ENCODE results near the gene MRPL51. TPM values are rescaled to one million over a fixed set of nuclear protein-coding genes. Genes with fewer than 3 reads are reported as not detected.

Gene MRPL51
- total RNA-seq, 2 donors from 2014 or later: 305 to 440 TPM

GRCh38 chr12:6533923-6534694, 41.0 kb upstream of the MRPL51 start, which contains the start of gene GAPDH:
Gene GAPDH, plus strand, starts transcription at chr12:6534517. Its CDS starts 316 bp downstream, at chr12:6534833.
- DNase-seq (ENCODE audit: low spot score in 2 of 2): peak; percentile 90 to 92
- Mint-ChIP-seq H3K9me3 (no peaks in the 10 kb centered on the region), H3K36me3 (peaks cover 67 to 70% of the 10 kb centered on the region in 2 donors), H3K27ac (peak within 1 kb of the TSS; percentile 96 to 100)
- peak; percentile 55 to 67 for ATAC-seq

DNA sequence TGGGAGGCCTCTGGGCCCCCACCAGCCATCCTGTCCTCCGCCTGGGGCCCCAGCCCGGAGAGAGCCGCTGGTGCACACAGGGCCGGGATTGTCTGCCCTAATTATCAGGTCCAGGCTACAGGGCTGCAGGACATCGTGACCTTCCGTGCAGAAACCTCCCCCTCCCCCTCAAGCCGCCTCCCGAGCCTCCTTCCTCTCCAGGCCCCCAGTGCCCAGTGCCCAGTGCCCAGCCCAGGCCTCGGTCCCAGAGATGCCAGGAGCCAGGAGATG, 40.5 kb upstream of the MRPL51 start:
- peaks cover 72 to 73% of the 10 kb centered on the region in 2 donors for H3K36me3 Mint-ChIP-seq
- ATAC-seq (no peak), DNase-seq (ENCODE audit: low spot score in 2 of 2) (no peak)
- no peaks in the 10 kb centered on the region for H3K9me3 Mint-ChIP-seq
- H3K27ac Mint-ChIP-seq: peak overlapping the region; percentile 96 to 97

DNA sequence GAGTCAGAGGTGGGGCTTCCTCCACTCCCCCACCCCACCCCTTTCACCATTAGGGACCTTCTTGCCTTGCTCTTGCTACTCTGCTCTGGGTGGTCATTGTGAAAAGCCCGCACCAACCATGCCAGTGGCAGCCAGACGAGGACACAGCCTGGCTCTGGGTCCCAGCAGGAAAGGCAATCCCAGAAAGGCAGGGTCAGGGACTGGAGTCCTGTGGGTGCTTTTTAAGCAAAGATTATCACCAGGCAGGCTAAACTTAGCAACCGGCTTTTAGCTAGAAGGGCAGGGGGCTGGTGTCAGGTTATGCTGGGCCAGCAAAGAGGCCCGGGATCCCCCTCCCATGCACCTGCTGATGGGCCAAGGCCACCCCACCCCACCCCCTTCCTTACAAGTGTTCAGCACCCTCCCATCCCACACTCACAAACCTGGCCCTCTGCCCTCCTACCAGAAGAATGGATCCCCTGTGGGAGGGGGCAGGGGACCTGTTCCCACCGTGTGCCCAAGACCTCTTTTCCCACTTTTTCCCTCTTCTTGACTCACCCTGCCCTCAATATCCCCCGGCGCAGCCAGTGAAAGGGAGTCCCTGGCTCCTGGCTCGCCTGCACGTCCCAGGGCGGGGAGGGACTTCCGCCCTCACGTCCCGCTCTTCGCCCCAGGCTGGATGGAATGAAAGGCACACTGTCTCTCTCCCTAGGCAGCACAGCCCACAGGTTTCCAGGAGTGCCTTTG, 40.0 kb upstream of the MRPL51 start:
- H3K27ac Mint-ChIP-seq: peak overlapping the region; percentile 96 to 97
- peak in 1 of 2 donors; percentile 6 for ATAC-seq
- DNase-seq (ENCODE audit: low spot score in 2 of 2): peak in 1 of 2 donors; percentile 44
- no peaks in the 10 kb centered on the region for H3K9me3 Mint-ChIP-seq
- peaks cover 75% of the 10 kb centered on the region in 2 donors for H3K36me3 Mint-ChIP-seq

DNA sequence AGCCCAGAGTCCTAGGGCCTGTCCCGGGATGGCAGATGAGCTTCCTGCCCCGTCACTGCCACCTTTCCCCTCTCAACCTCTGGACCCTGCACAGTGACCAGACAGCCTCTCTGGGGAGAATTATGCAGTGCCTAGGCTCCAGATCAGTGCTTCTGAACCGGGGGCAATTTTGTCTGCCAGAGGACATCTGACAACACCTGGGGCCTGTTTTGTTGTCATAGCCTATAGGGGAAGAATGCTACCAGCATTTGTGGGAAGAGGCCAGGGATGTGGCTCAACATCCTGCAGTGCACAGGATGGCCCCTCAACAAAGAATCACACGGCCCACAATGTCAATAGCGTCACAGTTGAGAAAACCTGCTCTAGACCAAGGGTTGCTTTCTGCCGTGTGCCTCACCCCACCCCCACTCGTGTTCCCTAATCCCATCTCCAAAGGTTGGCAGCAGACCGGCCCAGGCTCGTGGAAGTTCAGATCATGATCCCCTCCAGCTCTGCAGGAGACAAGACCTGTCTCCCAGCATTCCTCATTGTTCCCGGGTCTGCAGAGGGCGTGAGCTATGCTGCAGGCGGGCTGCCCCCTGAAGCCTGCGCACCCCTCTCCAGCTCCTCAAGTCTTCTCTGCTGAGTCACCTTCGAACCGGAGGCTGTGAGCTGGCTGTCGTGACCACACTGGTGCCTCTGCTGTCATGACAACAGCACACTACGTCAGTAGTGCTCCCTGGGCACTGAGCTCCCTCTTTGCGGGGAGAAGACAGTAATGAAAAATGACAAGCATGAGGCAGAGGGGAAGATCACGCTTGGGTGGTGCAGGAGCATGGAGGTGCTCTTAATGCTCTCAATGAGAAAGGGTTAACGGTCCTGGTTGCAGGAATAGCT, 39.2 kb upstream of the MRPL51 start:
- ATAC-seq (peak; percentile 66 to 67), DNase-seq (ENCODE audit: low spot score in 2 of 2) (peak; percentile 74 to 91)
- Mint-ChIP-seq H3K36me3 (peaks cover 67 to 75% of the 10 kb centered on the region in 2 donors), H3K9me3 (no peaks in the 10 kb centered on the region), H3K27ac (peak overlapping the region; percentile 96 to 97)

DNA sequence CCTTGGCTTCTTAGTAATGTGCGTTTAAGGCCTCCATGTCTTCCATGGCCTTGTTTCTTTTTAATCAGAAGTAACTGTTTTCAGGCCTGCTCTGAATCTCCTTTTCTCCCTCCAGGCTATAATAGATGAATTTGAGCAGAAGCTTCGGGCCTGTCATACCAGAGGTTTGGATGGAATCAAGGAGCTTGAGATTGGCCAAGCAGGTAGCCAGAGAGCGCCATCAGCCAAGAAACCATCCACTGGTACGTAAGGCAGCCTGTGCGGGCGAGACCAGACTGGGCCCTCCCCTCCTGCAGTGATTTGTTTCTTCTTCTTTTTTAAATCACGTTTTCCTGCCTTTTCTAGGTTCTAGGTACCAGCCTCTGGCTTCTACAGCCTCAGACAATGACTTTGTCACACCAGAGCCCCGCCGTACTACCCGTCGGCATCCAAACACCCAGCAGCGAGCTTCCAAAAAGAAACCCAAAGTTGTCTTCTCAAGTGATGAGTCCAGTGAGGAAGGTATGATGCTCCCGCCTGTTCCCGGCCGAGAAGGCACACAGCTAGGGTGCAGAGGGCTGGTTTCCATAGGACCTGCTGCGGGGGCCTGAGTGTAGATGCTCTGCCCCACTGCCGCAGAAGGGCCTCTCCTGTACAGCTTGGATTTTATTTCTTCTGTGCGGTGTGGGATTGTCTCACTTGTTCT, 37.7 kb upstream of the MRPL51 start:
- H3K9me3 Mint-ChIP-seq: no peaks in the 10 kb centered on the region
- peaks cover 60 to 70% of the 10 kb centered on the region in 2 donors for H3K36me3 Mint-ChIP-seq
- DNase-seq (ENCODE audit: low spot score in 2 of 2) (no peak), ATAC-seq (no peak)
- H3K27ac Mint-ChIP-seq: peak overlapping the region; percentile 30 to 48

DNA sequence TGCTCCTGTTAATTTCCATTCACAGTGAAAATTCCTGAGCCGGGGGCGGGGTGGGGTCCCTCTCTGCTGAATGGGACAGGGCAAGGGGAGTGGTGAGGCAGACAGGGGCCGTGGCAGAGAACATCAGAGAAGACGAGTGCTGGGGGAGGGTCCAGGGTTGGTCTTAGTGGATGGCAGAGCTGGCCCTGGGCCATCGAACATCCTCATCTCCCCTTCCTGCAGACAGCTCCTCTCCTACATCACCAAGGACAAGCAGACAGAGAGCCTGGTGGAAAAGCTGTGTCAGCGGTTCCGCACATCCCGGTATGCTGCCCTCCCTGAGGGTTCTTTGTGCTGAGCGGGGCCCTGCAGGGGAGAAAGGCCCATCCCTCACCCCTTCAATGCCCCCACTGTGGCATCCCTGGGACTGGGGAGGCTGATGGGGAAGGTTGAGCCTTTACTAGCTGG, 36.3 kb upstream of the MRPL51 start:
- H3K9me3 Mint-ChIP-seq: no peaks in the 10 kb centered on the region
- DNase-seq (ENCODE audit: low spot score in 2 of 2) (no peak), ATAC-seq (no peak)
- peak overlapping the region; percentile 27 to 51 for H3K27ac Mint-ChIP-seq
- H3K36me3 Mint-ChIP-seq: peaks cover 47 to 69% of the 10 kb centered on the region in 2 donors

GRCh38 chr12:6528539-6529235, 35.6 kb upstream of the MRPL51 start:
- DNase-seq (ENCODE audit: low spot score in 2 of 2) (no peak), ATAC-seq (no peak)
- Mint-ChIP-seq H3K9me3 (no peaks in the 10 kb centered on the region), H3K27ac (peak overlapping the region; percentile 27 to 51), H3K36me3 (peaks cover 48 to 70% of the 10 kb centered on the region in 2 donors)

DNA sequence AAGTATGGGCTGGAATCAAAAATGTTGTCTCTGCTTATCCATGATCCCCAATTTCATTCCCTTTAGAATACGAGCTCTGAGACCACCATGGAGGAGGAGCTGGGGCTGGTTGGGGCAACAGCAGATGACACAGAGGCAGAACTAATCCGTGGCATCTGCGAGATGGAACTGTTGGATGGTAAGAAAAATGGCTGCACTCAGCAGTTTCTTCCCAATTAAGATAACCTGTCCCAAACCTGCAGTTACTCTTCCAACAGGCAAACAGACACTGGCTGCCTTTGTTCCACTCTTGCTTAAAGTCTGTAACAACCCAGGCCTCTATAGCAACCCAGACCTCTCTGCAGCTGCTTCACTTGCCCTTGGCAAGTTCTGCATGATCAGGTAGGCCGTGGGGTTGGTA, 34.6 kb upstream of the MRPL51 start:
- ATAC-seq (no peak), DNase-seq (ENCODE audit: low spot score in 2 of 2) (no peak)
- peaks cover 45 to 69% of the 10 kb centered on the region in 2 donors for H3K36me3 Mint-ChIP-seq
- H3K9me3 Mint-ChIP-seq: no peaks in the 10 kb centered on the region
- H3K27ac Mint-ChIP-seq: no peak overlapping the region

GRCh38 chr12:6526766-6527525, 33.9 kb upstream of the MRPL51 start:
- ATAC-seq: no peak
- H3K9me3 Mint-ChIP-seq: no peaks in the 10 kb centered on the region
- H3K27ac Mint-ChIP-seq: peak overlapping the region; percentile 20 to 66

GRCh38 chr12:6526201-6526600, 33.1 kb upstream of the MRPL51 start:
- Mint-ChIP-seq H3K9me3 (no peaks in the 10 kb centered on the region), H3K36me3 (peaks cover 39 to 72% of the 10 kb centered on the region in 2 donors), H3K27ac (peak overlapping the region; percentile 20 to 80)
- ATAC-seq: no peak
- DNase-seq (ENCODE audit: low spot score in 2 of 2): no peak

More at GRCh38 chr12:6526766-6527525, 33.9 kb upstream of the MRPL51 start:
- H3K36me3 Mint-ChIP-seq: peaks cover 37 to 68% of the 10 kb centered on the region in 2 donors
- DNase-seq (ENCODE audit: low spot score in 2 of 2): no peak

DNA sequence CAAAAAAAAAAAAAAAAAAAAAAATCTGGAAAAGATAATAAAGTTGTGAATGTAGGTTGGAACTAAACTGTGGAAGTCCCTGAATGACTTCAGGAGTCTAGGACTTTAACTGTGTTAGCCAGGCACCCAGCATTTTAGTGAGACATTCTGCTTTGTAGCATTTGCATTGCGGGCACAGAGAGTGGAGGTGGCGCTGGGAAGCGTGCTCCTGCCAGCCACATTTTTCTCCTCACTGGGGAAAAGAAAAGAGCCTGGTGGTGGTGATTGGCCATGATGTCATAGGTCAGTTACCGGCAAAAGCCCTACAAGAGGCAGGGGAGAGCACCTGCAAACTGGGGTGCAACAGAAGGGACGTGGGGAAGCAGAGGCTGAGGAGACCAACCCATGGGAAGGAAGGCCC, 31.6 kb upstream of the MRPL51 start:
- ATAC-seq: peak in 1 of 2 donors; percentile 21
- Mint-ChIP-seq H3K27ac (peak overlapping the region; percentile 67 to 85), H3K9me3 (no peaks in the 10 kb centered on the region)

GRCh38 chr12:6523708-6524107, 30.6 kb upstream of the MRPL51 start:
- ATAC-seq: peak; percentile 19 to 58
- Mint-ChIP-seq H3K9me3 (no peaks in the 10 kb centered on the region), H3K36me3 (peaks cover 32 to 64% of the 10 kb centered on the region in 2 donors), H3K27ac (peak overlapping the region; percentile 16 to 73)
- DNase-seq (ENCODE audit: low spot score in 2 of 2): no peak

More for the DNA sequence above, 31.6 kb upstream of the MRPL51 start:
- no peak for DNase-seq (ENCODE audit: low spot score in 2 of 2)
- peaks cover 37 to 70% of the 10 kb centered on the region in 2 donors for H3K36me3 Mint-ChIP-seq

DNA sequence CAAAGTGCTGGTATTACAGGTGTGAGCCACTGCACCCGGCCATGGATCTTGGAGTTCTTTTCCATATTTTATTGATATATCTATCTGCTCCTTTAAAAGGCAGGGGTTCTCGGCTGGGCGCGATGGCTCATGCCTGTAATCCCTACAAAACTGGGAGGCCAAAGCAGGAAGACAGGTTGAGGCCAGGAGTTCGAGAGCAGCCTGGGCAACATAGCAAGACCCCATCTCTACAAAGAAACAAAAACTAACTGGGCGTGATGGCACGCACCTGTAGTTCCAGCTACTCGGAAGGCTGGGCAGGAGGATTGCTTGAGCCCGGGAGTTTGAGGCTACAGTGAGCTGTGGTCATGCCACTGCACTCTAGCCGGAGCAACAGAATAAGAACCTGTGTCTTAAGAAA, 29.1 kb upstream of the MRPL51 start:
- H3K27ac Mint-ChIP-seq: no peak overlapping the region
- no peak for ATAC-seq
- H3K9me3 Mint-ChIP-seq: no peaks in the 10 kb centered on the region
- peaks cover 35 to 55% of the 10 kb centered on the region in 2 donors for H3K36me3 Mint-ChIP-seq
- no peak for DNase-seq (ENCODE audit: low spot score in 2 of 2)

- ATAC-seq: no peak
- Mint-ChIP-seq H3K9me3 (no peaks in the 10 kb centered on the region), H3K36me3 (peaks cover 44 to 47% of the 10 kb centered on the region in 2 donors), H3K27ac (peak overlapping the region in 1 of 2 donors; percentile 65)
- no peak for DNase-seq (ENCODE audit: low spot score in 2 of 2)
Measured at GRCh38 chr12:6520186-6520585, 27.1 kb upstream of the MRPL51 start.

DNA sequence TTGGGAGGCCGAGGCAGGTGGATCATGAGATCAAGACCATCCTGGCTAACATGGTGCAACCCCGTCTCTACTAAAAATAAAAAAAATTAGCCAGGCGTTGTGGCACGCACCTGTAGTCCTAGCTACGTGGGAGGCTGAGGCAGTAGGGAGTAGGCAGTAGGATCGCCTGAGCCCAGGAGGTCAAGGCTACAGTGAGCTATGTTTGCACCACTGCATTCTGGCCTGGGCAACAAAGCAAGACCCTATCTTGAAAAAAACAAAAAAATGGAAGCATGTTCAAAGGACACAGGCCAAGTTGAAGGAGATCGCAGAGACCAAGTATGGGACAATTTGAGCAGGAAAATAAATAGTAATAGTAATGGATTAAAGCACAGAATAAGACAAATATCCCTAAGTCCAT, 15.0 kb upstream of the MRPL51 start:
- Mint-ChIP-seq H3K9me3 (no peaks in the 10 kb centered on the region), H3K27ac (peak overlapping the region in 1 of 2 donors; percentile 34), H3K36me3 (peaks cover 20 to 30% of the 10 kb centered on the region in 2 donors)
- ATAC-seq: no peak
- DNase-seq (ENCODE audit: low spot score in 2 of 2): no peak
